Psoas muscle (tissue), 8 donors: Measurements from ENCODE around the gene RAC3. TPM values are rescaled to one million over a fixed set of nuclear protein-coding genes. Genes with fewer than 3 reads are reported as not detected.

Source experiments
- ATAC-seq, 4 donors: fragments of 200-7000 bp; cut with Tn5 transposase; one replicate each; pipeline ENCODE4 v1.9.1; 2020; ENCODE audit warnings: moderate library complexity in 3 of 4, mild to moderate bottlenecking in 2 of 4
- DNase-seq, 2 donors: peaks; one replicate each; pipeline ENCODE4 v3.0.0-alpha.2; 2020
- H3K27ac ChIP-seq: fragments of 200-600 bp; one replicate; pipeline ENCODE4 v1.8.0; 2022
- H3K27me3 ChIP-seq, 3 donors: fragments of 200-600 bp in 1 of 3; one replicate each; pipeline versions ENCODE4 v1.6.1 to v1.8.0; 2013 to 2022; ENCODE audit warnings: low read length in 2 of 3, mild to moderate bottlenecking in 2 of 3, moderate library complexity in 1 of 3; ENCODE audit not compliant: insufficient read depth in 3 of 3
- H3K36me3 ChIP-seq, 2 donors: fragments of 200-600 bp in 1 of 2; one replicate each; pipeline versions ENCODE4 v1.6.1 to v1.8.0; 2013 to 2022; ENCODE audit warnings: low read depth in 1 of 2, mild to moderate bottlenecking in 1 of 2, moderate library complexity in 1 of 2; ENCODE audit not compliant: insufficient read depth in 1 of 2
- H3K4me1 ChIP-seq: fragments of 200-600 bp; one replicate; pipeline ENCODE4 v1.8.0; 2022
- H3K4me3 ChIP-seq: fragments of 200-600 bp; one replicate; pipeline ENCODE4 v1.8.0; 2022; ENCODE audit warnings: mild to moderate bottlenecking
- H3K9me3 ChIP-seq: fragments of 200-600 bp; one replicate; pipeline ENCODE4 v1.8.0; 2022
- CTCF ChIP-seq: fragments of 200-600 bp; IDR thresholded peaks from one replicate; pipeline ENCODE4 v1.8.0; 2022; ENCODE audit warnings: antibody characterized with exemption
- whole genome bisulfite sequencing, 3 donors: extraction: QIAGEN DNeasy Blood & Tissue Kit; methylation state at CpG; one replicate each; pipeline versions ENCODE4 v1.1.6 to v1.1.7; 2013; 5-methylcytosine and 5-hydroxymethylcytosine counted together
- intact Hi-C, 2 donors: fragments of 100-400 bp; cut with DNase I; formaldehyde crosslinking; loops; one replicate each; pipeline versions ENCODE4 v1.11.0 to v1.14.2; 2022
- polyA plus RNA-seq, 3 donors: library from polyadenylated mRNA; stranded (reverse); fragments of 200-250 nt; gene quantifications; one replicate each; pipeline ENCODE4 v1.2.3, GENCODE V29; 2013
- total RNA-seq, 4 donors: library from RNA; stranded (reverse); fragmentation: NEBNext Ultra II Directional in 2 of 4; extraction: Animal tissue kit (Norgen Biotek cat#: 25700) in 2 of 4; gene quantifications; one replicate each; pipeline versions ENCODE4 v1.2.1 to v1.2.4, GENCODE V29; 2021 to 2023
- donor health status: healthy with polysubstance abuse.
- donor health status: DM: no; HTN: no; CAD: no; lungs with moderate emphysema.
- donor health status: Bipolar disorder and iron deficiency.
- donor health status: healthy.
- donor health status: DM: yes; HTN: yes; CAD: no.
- donor health status: DM: no; HTN: no; CAD: no.
- donor health status: DM: no; HTN: no; CAD: no.
- donor health status: DM: yes; HTN: yes; CAD: no.

RAC3 gene
- total and polyA plus RNA-seq, 7 donors = 0.05 to 0.83 TPM; not detected in 5

GRCh38 chr17:82050761-82051641 is 19.5 kb downstream of the RAC3 start:
- Histone ChIP-seq H3K36me3 (peaks cover 0 to 61% of the 10 kb centered on the region in 2 donors), H3K9me3 (no peaks in the 10 kb centered on the region), H3K4me1 (peaks cover 26% of the 10 kb centered on the region), H3K4me3 (peak overlapping the region; percentile 84), H3K27me3 (no peaks in the 10 kb centered on the region), H3K27ac (peak overlapping the region; percentile 67)
- DNase-seq (peak; percentile 21 to 51), ATAC-seq (peak; percentile 16 to 45 (median 29))
- TF ChIP-seq CTCF = no peak
- WGBS, 3 donors = 10 to 21% (median 13%) methylated on average over 38 to 79 of the region's 79 CpGs
- intact Hi-C loops = no loop called here

GRCh38 chr17:82051776-82052637 is 20.5 kb downstream of the RAC3 start, which contains the start of the genes GPS1 and RFNG:
TSS of gene GPS1 (plus strand) at chr17:82051898. CDS start at chr17:82051932, 34 bp downstream.
TSS of gene RFNG (minus strand) at chr17:82051811. CDS start at chr17:82051766, 45 bp downstream.
- Histone ChIP-seq H3K27me3 (no peaks in the 10 kb centered on the region), H3K36me3 (peaks cover 0 to 64% of the 10 kb centered on the region in 2 donors), H3K9me3 (no peaks in the 10 kb centered on the region), H3K27ac (peak within 1 kb of the TSS; percentile 67), H3K4me3 (peak within 1 kb of the TSS; percentile 84), H3K4me1 (peaks cover 26% of the 10 kb centered on the region)
- WGBS, 3 donors = 0 to 1% (median 0%) methylated on average over 52 to 94 of the region's 94 CpGs
- ATAC-seq (peak; percentile 69 to 83 (median 76)), DNase-seq (peak; percentile 83 to 88)
- TF ChIP-seq CTCF = no peak
- intact Hi-C loops = no loop called here

GRCh38 chr17:82052638-82053059 is 21.2 kb downstream of the RAC3 start:
- 22 to 27% (median 23%) methylated on average over 13 to 19 of the region's 19 CpGs for WGBS, 3 donors
- no peaks in the 10 kb centered on the region for H3K27me3 ChIP-seq
- H3K9me3 ChIP-seq = no peaks in the 10 kb centered on the region
- peak overlapping the region; percentile 84 for H3K4me3 ChIP-seq
- H3K36me3 ChIP-seq = peaks cover 0 to 64% of the 10 kb centered on the region in 2 donors
- no peak for ATAC-seq
- intact Hi-C loops = loop anchor here in 1 of 2 donors (1.0 kb wide), 1 partner anchor 13 kb away; the partner anchor contains the start of gene DUS1L
- peaks cover 26% of the 10 kb centered on the region for H3K4me1 ChIP-seq
- TF ChIP-seq CTCF = no peak
- no peak overlapping the region for H3K27ac ChIP-seq
- DNase-seq = peak; percentile 11 to 44

- peaks cover 26% of the 10 kb centered on the region for H3K4me1 ChIP-seq
- WGBS, 3 donors = 79 to 89% (median 85%) methylated on average over 18 to 19 of the region's 19 CpGs
- no peaks in the 10 kb centered on the region for H3K9me3 ChIP-seq
- H3K36me3 ChIP-seq = peaks cover 0 to 64% of the 10 kb centered on the region in 2 donors
- ATAC-seq = no peak
- H3K27ac ChIP-seq = no peak overlapping the region
- H3K27me3 ChIP-seq = no peaks in the 10 kb centered on the region
- no peak for DNase-seq
- H3K4me3 ChIP-seq = peak overlapping the region; percentile 84
- intact Hi-C loops = loop anchor here in 1 of 2 donors (1.0 kb wide), 1 partner anchor 12 kb away; the partner anchor contains the start of gene DUS1L
- TF ChIP-seq CTCF = no peak
These were observed 21.7 kb downstream of the RAC3 start for GRCh38 chr17:82053130-82053529.
